Measurements from ENCODE around the gene COL12A1. TPM values are rescaled to one million over a fixed set of nuclear protein-coding genes. Genes with fewer than 3 reads are reported as not detected.

The COL12A1 gene
- total RNA-seq, 4 donors from 2014 or later = 208 to 539 (median 257) TPM

DNA sequence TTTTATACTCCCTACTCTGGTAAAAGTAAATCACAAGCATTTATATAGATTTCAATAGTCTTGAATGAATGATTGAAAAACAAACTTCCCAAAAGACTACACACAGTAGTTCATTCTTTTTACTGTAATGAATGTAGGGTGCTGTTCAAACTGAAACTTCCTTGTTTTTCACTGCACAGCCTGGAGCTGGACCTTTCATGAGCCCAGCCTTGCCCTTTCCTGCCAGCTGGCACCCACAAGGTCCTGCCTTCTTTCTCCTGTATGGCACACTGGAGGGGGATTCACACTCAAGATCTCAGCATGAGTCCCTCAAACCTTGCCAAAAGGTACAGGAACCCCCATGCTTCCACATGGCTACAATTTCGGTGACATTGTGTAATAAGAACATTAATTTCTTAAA lies 50.9 kb downstream of the COL12A1 start:
- H3K27me3 ChIP-seq = no peaks in the 10 kb centered on the region
- no peak for DNase-seq (ENCODE audit: low spot score in 2 of 2)
- peaks cover 0 to 14% (median 0%) of the 10 kb centered on the region in 3 donors for H3K36me3 ChIP-seq
- WGBS, 2 donors = 88 to 91% methylated on average over 1 of the region's 1 CpG
- H3K4me1 ChIP-seq = peaks cover 0 to 20% (median under 1%) of the 10 kb centered on the region in 4 donors
- peak overlapping the region in 2 of 4 donors; percentile 32 to 51 for H3K27ac ChIP-seq
- H3K9me3 ChIP-seq = no peaks in the 10 kb centered on the region
- TF ChIP-seq, protein P1, sequence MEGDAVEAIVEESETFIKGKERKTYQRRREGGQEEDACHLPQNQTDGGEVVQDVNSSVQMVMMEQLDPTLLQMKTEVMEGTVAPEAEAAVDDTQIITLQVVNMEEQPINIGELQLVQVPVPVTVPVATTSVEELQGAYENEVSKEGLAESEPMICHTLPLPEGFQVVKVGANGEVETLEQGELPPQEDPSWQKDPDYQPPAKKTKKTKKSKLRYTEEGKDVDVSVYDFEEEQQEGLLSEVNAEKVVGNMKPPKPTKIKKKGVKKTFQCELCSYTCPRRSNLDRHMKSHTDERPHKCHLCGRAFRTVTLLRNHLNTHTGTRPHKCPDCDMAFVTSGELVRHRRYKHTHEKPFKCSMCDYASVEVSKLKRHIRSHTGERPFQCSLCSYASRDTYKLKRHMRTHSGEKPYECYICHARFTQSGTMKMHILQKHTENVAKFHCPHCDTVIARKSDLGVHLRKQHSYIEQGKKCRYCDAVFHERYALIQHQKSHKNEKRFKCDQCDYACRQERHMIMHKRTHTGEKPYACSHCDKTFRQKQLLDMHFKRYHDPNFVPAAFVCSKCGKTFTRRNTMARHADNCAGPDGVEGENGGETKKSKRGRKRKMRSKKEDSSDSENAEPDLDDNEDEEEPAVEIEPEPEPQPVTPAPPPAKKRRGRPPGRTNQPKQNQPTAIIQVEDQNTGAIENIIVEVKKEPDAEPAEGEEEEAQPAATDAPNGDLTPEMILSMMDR (IDR thresholded peaks at IDR 0.05) = no peak
- TF ChIP-seq EP300 (IDR thresholded peaks at IDR 0.05) = no peak
- TF ChIP-seq POLR2A (IDR thresholded peaks at IDR 0.05) = no peak
- H3K4me3 ChIP-seq = no peak overlapping the region

DNA sequence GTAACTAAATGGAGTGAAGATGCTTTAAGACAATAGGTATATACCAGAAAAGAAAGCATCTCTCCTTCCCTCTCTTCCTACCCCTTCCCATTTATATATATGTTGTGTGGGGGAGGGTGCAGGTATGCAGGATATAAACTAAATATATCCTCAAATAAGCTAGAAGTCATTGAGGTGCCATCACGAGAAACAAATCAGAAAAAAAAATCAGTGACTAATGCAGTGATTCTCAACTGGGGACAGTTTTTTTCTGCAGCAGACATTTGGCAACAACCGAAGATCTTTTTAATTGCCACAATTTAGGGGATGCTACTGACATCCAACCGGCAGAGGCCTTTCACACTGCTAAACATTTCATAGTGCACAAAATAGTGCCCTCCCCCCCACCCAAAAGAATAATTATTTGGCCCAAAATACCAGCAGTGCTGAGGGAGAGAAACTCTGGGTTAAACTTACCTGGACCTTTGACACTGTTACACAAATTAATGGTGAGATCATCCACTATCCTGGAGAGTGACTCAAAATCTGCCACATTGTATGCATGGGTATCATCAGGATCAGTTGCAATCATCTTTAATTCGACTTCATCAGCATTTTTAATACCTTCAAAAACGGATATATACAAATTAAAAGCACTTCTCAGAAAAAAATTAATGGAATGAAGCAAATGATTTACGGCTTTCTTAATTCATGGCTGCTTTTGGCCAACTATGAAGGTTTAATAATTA lies 55.0 kb downstream of the COL12A1 start:
- H3K27ac ChIP-seq = peak overlapping the region in 1 of 4 donors; percentile 29
- no peak for DNase-seq (ENCODE audit: low spot score in 2 of 2)
- no peak overlapping the region for H3K4me3 ChIP-seq
- H3K36me3 ChIP-seq = peaks cover 0 to 27% (median 0%) of the 10 kb centered on the region in 3 donors
- TF ChIP-seq POLR2A (IDR thresholded peaks at IDR 0.05) (no peak), EP300 (IDR thresholded peaks at IDR 0.05) (no peak)
- TF ChIP-seq, protein P1 (IDR thresholded peaks at IDR 0.05) = no peak
- H3K9me3 ChIP-seq = no peaks in the 10 kb centered on the region
- peaks cover 0 to 29% (median 5%) of the 10 kb centered on the region in 4 donors for H3K4me1 ChIP-seq
- 73 to 80% methylated on average over 6 of the region's 6 CpGs for WGBS, 2 donors
- no peaks in the 10 kb centered on the region for H3K27me3 ChIP-seq

DNA sequence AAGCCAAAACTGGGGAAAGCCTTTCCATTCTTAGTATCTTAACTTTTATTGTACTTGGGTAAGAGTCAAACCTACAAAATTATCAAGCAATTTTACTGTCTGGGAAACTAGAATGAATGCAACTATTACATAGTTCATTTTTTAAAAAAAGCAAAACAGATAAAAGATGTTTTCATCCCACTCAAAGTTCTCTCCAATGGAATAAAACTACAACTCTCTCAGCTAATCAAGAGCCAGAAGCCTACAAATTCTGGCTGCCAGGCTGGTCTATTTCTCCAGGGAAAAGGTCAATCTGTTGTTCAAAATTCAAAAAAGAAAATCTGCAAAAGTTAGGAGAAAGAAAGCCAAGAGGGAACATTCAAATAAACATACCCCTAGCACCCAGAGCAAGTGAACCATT lies 56.2 kb downstream of the COL12A1 start:
- H3K27ac ChIP-seq = peak overlapping the region in 1 of 4 donors; percentile 13
- no peak for DNase-seq (ENCODE audit: low spot score in 2 of 2)
- H3K36me3 ChIP-seq = peaks cover 0 to 36% (median 0%) of the 10 kb centered on the region in 3 donors
- no peak overlapping the region for H3K4me3 ChIP-seq
- TF ChIP-seq POLR2A (IDR thresholded peaks at IDR 0.05) = no peak
- TF ChIP-seq, protein P1 (IDR thresholded peaks at IDR 0.05) = no peak
- TF ChIP-seq EP300 (IDR thresholded peaks at IDR 0.05) = no peak
- H3K27me3 ChIP-seq = no peaks in the 10 kb centered on the region
- H3K4me1 ChIP-seq = peaks cover 0 to 19% (median 5%) of the 10 kb centered on the region in 4 donors
- H3K9me3 ChIP-seq = no peaks in the 10 kb centered on the region

DNA sequence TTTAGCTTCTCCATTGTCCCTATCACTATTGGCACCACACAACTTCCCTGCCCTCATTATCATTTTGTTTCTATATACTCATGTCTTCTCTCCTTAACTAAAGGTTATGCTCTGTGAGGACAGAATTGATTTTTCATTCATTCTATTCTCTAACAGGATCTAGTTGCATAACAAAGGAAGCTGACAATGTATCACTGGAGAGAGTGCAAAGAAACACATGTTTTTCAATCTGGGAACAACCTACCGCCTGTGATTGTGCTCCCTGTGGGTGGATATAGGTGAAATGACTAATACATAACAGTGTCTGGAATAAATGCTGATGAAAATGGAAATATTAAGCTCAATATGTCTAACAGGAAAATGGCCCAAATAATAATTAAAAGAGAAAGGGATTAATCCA lies 56.6 kb downstream of the COL12A1 start:
- no peaks in the 10 kb centered on the region for H3K9me3 ChIP-seq
- no peak overlapping the region for H3K27ac ChIP-seq
- H3K4me1 ChIP-seq = peaks cover 0 to 19% (median 5%) of the 10 kb centered on the region in 4 donors
- no peak overlapping the region for H3K4me3 ChIP-seq
- WGBS, 2 donors = 55 to 63% methylated on average over 1 of the region's 1 CpG
- H3K36me3 ChIP-seq = peaks cover 0 to 41% (median 0%) of the 10 kb centered on the region in 3 donors
- no peaks in the 10 kb centered on the region for H3K27me3 ChIP-seq
- TF ChIP-seq POLR2A (IDR thresholded peaks at IDR 0.05) (no peak), EP300 (IDR thresholded peaks at IDR 0.05) (no peak)
- TF ChIP-seq, protein P1 (IDR thresholded peaks at IDR 0.05) = no peak
- DNase-seq (ENCODE audit: low spot score in 2 of 2) = no peak

DNA sequence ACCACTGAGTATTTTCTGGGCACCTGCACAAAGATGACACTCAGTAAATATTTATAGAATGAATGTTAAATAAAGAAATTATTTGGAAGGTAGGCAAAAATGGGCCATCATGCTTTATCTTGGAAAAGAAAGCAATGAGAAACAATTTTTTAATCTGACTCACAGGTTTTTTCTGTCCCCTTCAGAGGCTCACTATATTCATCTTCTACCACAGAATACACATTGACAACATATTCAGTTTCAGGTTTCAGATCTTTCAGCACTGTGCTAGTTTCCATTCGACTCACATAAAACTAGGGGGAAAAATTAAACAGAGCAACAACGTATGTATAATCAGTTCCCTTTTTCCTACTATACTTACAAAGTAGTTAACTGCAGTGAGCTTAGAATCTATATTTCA lies 58.3 kb downstream of the COL12A1 start:
- Histone ChIP-seq H3K27me3 (no peaks in the 10 kb centered on the region), H3K27ac (no peak overlapping the region), H3K4me3 (no peak overlapping the region), H3K9me3 (no peaks in the 10 kb centered on the region), H3K4me1 (peaks cover 0 to 29% (median 5%) of the 10 kb centered on the region in 4 donors), H3K36me3 (peaks cover 0 to 42% (median 0%) of the 10 kb centered on the region in 3 donors)
- 78% methylated on average over 2 of the region's 2 CpGs for WGBS, 2 donors
- no peak for TF ChIP-seq POLR2A (IDR thresholded peaks at IDR 0.05)
- no peak for TF ChIP-seq EP300 (IDR thresholded peaks at IDR 0.05)
- TF ChIP-seq, protein P1 (IDR thresholded peaks at IDR 0.05) = no peak
- no peak for DNase-seq (ENCODE audit: low spot score in 2 of 2)

All from tibial nerve (tissue), 4 donors.